Ishikawa (cell line): ENCODE results near the gene RIOX2.

Experiments used
- CEBPB ChIP-seq: IDR thresholded peaks from 2 replicates; pipeline ENCODE4 v1.6.1; 2012
- CREB1 ChIP-seq: IDR thresholded peaks from 2 replicates; pipeline ENCODE4 v1.6.1; 2012; ENCODE audit warnings: low read depth
- EGR1 ChIP-seq: IDR thresholded peaks from 2 replicates; pipeline ENCODE4 v1.6.1; 2012
- EP300 ChIP-seq: IDR thresholded peaks from 2 replicates; pipeline ENCODE4 v1.6.1; 2012; ENCODE audit warnings: borderline replicate concordance
- FOXM1 ChIP-seq: IDR thresholded peaks from 2 replicates; pipeline ENCODE4 v1.6.1; 2012; ENCODE audit warnings: low read depth, borderline replicate concordance
- NFIC ChIP-seq: IDR thresholded peaks from 2 replicates; pipeline ENCODE4 v1.6.1; 2012
- RAD21 ChIP-seq: IDR thresholded peaks from 2 replicates; pipeline ENCODE4 v1.6.1; 2012; ENCODE audit warnings: low read depth
- TAF1 ChIP-seq: IDR thresholded peaks from 2 replicates; pipeline ENCODE4 v1.6.1; 2012; ENCODE audit warnings: low read depth, mild to moderate bottlenecking
- TCF12 ChIP-seq: IDR thresholded peaks from 2 replicates; pipeline ENCODE4 v1.6.1; 2012; ENCODE audit warnings: low read depth
- TEAD4 ChIP-seq: IDR thresholded peaks from 2 replicates; pipeline ENCODE4 v1.6.1; 2012
- YY1 ChIP-seq: IDR thresholded peaks from 2 replicates; pipeline ENCODE4 v1.6.1; 2012; ENCODE audit warnings: low read depth
- ZBTB7A ChIP-seq: IDR thresholded peaks from 2 replicates; pipeline ENCODE4 v1.6.1; 2012; ENCODE audit warnings: low read depth
- TF ChIP-seq, protein P1 (sequence below): IDR thresholded peaks from 2 replicates; pipeline ENCODE4 v1.6.1; 2012
- TF ChIP-seq, protein P2 (sequence below): IDR thresholded peaks from 2 replicates; pipeline ENCODE4 v1.6.1; 2012; ENCODE audit warnings: low read depth, mild to moderate bottlenecking
- TF ChIP-seq, protein P3 (sequence below): IDR thresholded peaks from 2 replicates; pipeline ENCODE4 v1.6.1; 2012

The RIOX2 gene

DNA sequence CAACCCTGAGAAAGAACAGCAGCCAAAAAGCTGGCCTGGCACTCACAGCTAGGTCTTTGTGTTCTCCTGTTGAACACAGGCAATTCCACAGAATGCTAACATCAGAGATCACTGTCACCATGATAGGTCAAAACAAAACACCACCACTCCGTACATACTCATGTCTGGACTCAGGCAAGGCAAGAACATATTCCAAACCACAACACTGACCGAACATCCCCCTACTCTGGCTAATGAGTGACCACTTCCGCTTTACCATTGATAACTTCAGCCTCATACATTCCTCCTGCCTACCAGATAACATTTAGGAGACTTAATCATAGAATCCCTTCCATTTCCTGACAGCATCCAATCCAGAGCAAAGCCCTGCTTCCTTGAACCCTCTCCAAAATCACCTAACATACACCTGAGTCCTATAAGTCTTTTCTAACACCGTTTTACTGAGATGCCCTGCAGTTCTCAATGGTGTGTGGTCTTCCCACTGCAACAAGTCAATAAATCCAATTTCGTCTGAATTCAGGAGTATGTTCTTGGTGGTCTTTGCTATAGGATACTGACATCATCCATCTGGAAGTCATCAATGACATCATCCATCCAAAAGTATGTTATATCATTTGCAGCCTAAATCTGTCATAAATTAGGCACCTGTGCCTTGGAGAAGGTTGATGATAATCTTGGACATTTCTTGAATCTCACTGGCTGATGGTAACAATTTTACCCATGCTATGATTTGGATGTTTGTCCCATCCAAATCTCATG lies 23.7 kb downstream of the RIOX2 start:
- no peak for TF ChIP-seq RAD21
- TF ChIP-seq FOXM1, result no peak
- TF ChIP-seq ZBTB7A, result no peak
- TF ChIP-seq CEBPB, result no peak
- TF ChIP-seq TCF12, result no peak
- no peak for TF ChIP-seq YY1
- no peak for TF ChIP-seq TEAD4
- TF ChIP-seq CREB1, result no peak
- no peak for TF ChIP-seq NFIC
- TF ChIP-seq, protein P1, sequence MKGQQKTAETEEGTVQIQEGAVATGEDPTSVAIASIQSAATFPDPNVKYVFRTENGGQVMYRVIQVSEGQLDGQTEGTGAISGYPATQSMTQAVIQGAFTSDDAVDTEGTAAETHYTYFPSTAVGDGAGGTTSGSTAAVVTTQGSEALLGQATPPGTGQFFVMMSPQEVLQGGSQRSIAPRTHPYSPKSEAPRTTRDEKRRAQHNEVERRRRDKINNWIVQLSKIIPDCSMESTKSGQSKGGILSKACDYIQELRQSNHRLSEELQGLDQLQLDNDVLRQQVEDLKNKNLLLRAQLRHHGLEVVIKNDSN, result no peak
- TF ChIP-seq EGR1, result no peak
- TF ChIP-seq, protein P2, sequence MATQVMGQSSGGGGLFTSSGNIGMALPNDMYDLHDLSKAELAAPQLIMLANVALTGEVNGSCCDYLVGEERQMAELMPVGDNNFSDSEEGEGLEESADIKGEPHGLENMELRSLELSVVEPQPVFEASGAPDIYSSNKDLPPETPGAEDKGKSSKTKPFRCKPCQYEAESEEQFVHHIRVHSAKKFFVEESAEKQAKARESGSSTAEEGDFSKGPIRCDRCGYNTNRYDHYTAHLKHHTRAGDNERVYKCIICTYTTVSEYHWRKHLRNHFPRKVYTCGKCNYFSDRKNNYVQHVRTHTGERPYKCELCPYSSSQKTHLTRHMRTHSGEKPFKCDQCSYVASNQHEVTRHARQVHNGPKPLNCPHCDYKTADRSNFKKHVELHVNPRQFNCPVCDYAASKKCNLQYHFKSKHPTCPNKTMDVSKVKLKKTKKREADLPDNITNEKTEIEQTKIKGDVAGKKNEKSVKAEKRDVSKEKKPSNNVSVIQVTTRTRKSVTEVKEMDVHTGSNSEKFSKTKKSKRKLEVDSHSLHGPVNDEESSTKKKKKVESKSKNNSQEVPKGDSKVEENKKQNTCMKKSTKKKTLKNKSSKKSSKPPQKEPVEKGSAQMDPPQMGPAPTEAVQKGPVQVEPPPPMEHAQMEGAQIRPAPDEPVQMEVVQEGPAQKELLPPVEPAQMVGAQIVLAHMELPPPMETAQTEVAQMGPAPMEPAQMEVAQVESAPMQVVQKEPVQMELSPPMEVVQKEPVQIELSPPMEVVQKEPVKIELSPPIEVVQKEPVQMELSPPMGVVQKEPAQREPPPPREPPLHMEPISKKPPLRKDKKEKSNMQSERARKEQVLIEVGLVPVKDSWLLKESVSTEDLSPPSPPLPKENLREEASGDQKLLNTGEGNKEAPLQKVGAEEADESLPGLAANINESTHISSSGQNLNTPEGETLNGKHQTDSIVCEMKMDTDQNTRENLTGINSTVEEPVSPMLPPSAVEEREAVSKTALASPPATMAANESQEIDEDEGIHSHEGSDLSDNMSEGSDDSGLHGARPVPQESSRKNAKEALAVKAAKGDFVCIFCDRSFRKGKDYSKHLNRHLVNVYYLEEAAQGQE, result no peak

DNA sequence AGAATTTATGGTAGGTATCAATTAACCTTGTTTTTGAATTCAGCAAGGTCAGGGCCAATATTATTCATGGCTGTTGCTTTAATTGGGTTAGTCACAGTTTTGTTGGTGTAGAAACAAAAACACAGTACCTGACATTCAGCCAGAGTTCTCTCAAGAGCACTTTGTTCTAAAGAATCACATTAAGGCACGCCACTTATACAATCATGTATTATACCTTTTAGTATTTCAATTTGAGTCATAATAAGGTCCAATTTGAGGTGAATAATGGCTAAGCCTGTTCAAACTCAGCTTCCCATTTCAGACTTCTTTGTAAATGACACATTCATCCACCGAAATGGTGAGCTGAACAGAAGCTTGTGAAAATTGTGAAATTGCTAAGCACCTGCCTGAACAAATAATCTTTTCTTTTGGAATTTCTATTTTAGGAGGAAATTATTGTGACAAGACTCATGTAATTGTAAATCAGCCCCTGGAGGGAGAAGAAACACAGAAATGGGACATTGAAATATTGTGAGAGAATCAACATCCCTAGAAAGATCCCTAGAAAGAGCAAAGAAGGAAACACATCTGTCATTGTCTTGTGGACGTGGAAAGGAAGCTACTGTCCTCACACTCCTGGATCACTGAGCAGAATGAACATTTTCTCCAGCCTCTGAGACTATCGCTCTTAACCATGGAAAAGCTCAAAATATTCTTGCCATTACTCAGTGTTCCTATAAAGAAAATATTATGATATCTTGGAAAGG lies 29.3 kb downstream of the RIOX2 start:
- TF ChIP-seq, protein P2, result no peak
- TF ChIP-seq NFIC (no peak), EP300 (no peak), RAD21 (no peak), CEBPB (no peak), YY1 (no peak)

DNA sequence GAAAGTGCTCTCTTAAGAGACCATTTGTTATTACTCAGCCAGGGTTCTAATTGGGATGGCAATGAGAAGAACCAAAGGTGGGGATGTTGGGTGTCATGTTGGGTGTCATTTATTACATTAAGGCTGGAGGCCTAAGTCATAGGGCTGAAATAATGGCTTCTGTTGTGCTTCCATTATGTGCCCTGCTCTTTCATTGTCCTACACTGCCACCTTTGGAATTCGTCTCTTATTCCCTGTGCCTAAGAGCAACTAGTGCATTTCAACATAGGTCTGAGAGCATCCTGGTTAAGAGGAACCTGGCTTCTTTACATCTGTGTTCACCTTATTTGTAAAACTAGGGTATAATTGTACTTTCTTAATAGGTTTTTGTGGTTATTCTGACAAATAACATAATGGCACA lies 32.2 kb downstream of the RIOX2 start:
- TF ChIP-seq CREB1 (no peak), RAD21 (peak; percentile 27; the same call in 1 of the 2 replicates), EP300 (no peak)

DNA sequence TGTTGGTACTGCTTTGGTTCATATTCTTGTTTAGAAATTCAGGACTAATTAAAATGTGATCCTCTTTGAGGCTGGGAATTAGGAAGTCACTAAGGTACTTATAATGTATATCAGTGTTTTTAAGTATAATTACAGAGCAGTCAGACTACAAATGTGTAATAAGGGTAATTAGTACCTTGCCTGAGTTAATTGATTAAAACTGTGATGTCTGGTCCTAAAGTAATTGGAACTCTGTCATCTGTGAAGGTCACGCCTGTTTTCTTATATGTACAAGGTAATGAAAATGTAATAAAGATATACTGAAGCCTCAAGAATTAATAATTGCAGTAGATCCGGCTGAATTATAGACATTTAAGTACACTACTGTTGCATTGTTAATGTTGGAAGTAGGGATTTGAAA lies 32.8 kb downstream of the RIOX2 start:
- TF ChIP-seq TEAD4 (no peak), CREB1 (no peak), YY1 (no peak), TCF12 (no peak), ZBTB7A (no peak), RAD21 (no peak), EGR1 (no peak), FOXM1 (no peak), CEBPB (no peak), EP300 (no peak), NFIC (no peak), TAF1 (no peak)
- TF ChIP-seq, protein P3, sequence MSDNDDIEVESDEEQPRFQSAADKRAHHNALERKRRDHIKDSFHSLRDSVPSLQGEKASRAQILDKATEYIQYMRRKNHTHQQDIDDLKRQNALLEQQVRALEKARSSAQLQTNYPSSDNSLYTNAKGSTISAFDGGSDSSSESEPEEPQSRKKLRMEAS, result no peak
- TF ChIP-seq, protein P1, result no peak
- TF ChIP-seq, protein P2, result no peak

DNA sequence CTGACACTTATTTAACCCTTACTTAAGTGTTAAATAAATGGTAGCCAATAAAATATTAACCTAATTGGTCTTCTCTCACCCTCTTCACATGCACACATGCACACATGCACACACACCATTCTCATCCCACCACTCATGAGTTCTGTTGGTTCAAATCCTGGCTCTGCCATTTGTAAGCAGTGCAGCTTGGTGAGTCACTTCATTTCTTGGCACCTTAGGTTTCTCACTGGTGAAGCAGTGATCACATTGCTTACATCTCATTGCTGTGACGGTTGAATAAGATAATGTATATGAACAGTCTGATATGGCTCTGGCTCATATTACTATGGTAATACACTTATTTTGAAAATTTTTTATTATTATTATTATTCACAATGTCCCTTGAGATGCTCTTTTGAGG lies 33.8 kb downstream of the RIOX2 start:
- TF ChIP-seq FOXM1 (no peak), EGR1 (no peak), CEBPB (no peak), NFIC (no peak), TCF12 (no peak), TAF1 (no peak), CREB1 (no peak), EP300 (no peak), YY1 (no peak), TEAD4 (no peak), ZBTB7A (no peak)
- TF ChIP-seq, protein P2, result no peak
- TF ChIP-seq, protein P3, result no peak
- TF ChIP-seq, protein P1, result no peak
